Gastrocnemius medialis (tissue), 4 donors: ENCODE data around the gene SLC6A20.

Experiments
- POLR2A ChIP-seq, 2 donors: fragments of 450-650 bp; IDR thresholded peaks; one replicate each; pipeline ENCODE4 v1.6.1; 2017; ENCODE audit warnings: antibody characterized with exemption in 2 of 2, mild to moderate bottlenecking in 2 of 2, moderate library complexity in 2 of 2
- TF ChIP-seq, protein P1 (sequence below), 5 experiments: fragments of 450-650 bp in 3 of 5; fragments of 200-600 bp in 2 of 5; sonication (generic) in 2 of 5; IDR thresholded peaks in 4 of 5; conservative IDR thresholded peaks in 1 of 5; 1 replicate in 4 of 5; 2 replicates in 1 of 5; pipeline ENCODE4 v1.5.1; 2016 to 2019; ENCODE audit warnings: antibody characterized with exemption in 5 of 5, mild to moderate bottlenecking in 3 of 5, moderate library complexity in 3 of 5

DNA sequence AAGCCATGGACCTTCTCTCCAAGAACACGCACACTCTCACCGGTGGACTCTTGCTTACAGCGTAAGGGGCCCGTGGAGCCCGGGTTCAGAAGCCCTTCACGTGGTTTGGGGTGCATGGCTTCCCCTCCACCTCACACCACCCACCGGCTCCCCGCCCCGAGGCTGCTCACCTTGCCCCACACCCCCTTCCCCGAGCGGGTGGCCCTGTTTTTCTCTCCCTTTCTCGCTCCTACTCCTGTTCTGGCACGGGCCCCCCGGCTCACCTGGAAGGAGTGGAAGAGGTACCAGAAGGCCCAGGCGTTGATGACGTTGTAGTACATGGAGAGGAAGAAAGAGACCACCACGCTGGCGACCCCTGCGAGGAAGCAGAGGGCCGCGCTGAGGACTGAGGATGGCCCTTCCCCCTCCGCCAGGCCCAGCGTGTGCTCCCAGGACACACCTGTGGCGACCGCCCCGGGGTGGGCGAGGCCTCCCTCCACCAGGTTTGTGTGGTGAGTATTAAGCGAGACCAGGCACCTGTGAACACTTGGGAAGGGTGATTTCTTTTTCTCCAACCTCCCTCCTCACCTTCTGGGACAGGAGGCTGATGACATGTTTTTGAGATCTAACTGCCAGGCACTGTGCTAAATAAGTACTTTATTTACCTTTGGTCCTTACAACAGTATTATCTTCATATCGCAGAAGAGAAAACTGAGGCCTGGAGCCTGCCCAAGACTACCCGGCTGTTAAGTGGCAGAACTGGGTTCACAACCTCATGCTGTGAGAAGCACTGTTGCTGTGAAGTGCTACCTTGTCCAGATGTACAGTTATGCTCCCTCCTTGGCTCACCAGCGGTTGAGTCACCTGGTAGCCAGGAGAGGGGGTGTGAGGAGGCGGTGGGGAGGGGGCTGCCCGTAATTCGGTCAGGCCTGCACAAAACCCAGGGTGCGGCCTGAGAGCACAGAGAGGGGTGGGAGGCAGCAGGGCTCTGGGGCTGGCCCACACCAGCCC lies 16.3 kb downstream of the SLC6A20 start:
- TF ChIP-seq, protein P1, sequence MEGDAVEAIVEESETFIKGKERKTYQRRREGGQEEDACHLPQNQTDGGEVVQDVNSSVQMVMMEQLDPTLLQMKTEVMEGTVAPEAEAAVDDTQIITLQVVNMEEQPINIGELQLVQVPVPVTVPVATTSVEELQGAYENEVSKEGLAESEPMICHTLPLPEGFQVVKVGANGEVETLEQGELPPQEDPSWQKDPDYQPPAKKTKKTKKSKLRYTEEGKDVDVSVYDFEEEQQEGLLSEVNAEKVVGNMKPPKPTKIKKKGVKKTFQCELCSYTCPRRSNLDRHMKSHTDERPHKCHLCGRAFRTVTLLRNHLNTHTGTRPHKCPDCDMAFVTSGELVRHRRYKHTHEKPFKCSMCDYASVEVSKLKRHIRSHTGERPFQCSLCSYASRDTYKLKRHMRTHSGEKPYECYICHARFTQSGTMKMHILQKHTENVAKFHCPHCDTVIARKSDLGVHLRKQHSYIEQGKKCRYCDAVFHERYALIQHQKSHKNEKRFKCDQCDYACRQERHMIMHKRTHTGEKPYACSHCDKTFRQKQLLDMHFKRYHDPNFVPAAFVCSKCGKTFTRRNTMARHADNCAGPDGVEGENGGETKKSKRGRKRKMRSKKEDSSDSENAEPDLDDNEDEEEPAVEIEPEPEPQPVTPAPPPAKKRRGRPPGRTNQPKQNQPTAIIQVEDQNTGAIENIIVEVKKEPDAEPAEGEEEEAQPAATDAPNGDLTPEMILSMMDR (IDR thresholded peaks at IDR 0.05 in 4 of 5, conservative IDR thresholded peaks at IDR 0.05 in 1 of 5): no peak
- TF ChIP-seq POLR2A (IDR thresholded peaks at IDR 0.05): no peak
